Astrocyte (in vitro differentiated cells and primary cell): ENCODE measurements around the gene CSNK2B. TPM values are rescaled to one million over a fixed set of nuclear protein-coding genes. Genes with fewer than 3 reads are reported as not detected.
A peak's percentile ranks its signal among the peaks of the same experiment; 100 is the strongest.

Source experiments
- DNase-seq: peaks from one replicate; pipeline ENCODE4 v3.0.0-alpha.2; 2010; ENCODE audit warnings: low read depth
- FAIRE-seq: peaks from 2 replicates; lab custom pipeline; 2011; peaks lifted over from hg19 to GRCh38; lab: Jason Lieb, UNC
- H2AFZ ChIP-seq: 2 replicates; pipeline ENCODE4 v1.6.0; 2012; ENCODE audit warnings: low read depth, low read length, inconsistent platforms
- H3K27ac ChIP-seq: 2 replicates; pipeline ENCODE4 v1.5.1; 2011; ENCODE audit warnings: low read depth, low read length, inconsistent platforms
- H3K27me3 ChIP-seq: 2 replicates; pipeline ENCODE4 v1.6.0; 2011; ENCODE audit warnings: low read length, inconsistent platforms; ENCODE audit not compliant: insufficient read depth
- H3K36me3 ChIP-seq: 2 replicates; pipeline ENCODE4 v1.5.1; 2011; ENCODE audit warnings: low read length, inconsistent platforms; ENCODE audit not compliant: insufficient read depth
- H3K4me1 ChIP-seq: 2 replicates; pipeline ENCODE4 v1.5.1; 2011; ENCODE audit warnings: low read length, inconsistent platforms; ENCODE audit not compliant: insufficient read depth
- H3K4me2 ChIP-seq: 2 replicates; pipeline ENCODE4 v1.6.0; 2012; ENCODE audit warnings: low read length, inconsistent platforms
- H3K4me3 ChIP-seq: 2 replicates; pipeline ENCODE4 v1.5.1; 2011; ENCODE audit warnings: low read depth, mild to moderate bottlenecking, low read length, inconsistent platforms; ENCODE audit not compliant: insufficient read depth
- H3K79me2 ChIP-seq: 2 replicates; pipeline ENCODE4 v1.6.0; 2012; ENCODE audit warnings: mild to moderate bottlenecking, low read length, inconsistent platforms; ENCODE audit not compliant: insufficient read depth
- H3K9ac ChIP-seq: 2 replicates; pipeline ENCODE4 v1.6.0; 2012; ENCODE audit warnings: mild to moderate bottlenecking, low read length, inconsistent platforms
- H3K9me3 ChIP-seq: 2 replicates; pipeline ENCODE4 v1.5.1; 2012; ENCODE audit warnings: low read depth, mild to moderate bottlenecking, low read length, inconsistent platforms; ENCODE audit not compliant: insufficient read depth
- H4K20me1 ChIP-seq: 2 replicates; pipeline ENCODE4 v1.6.0; 2012; ENCODE audit warnings: low read length, inconsistent platforms; ENCODE audit not compliant: insufficient read depth
- H3K27ac Mint-ChIP-seq: one replicate; pipeline ENCODE4 v1.8.0; 2021; ENCODE audit warnings: mild to moderate bottlenecking, mixed read lengths; ENCODE audit not compliant: unreplicated experiment
- H3K27me3 Mint-ChIP-seq: one replicate; pipeline ENCODE4 v1.8.0; 2021; ENCODE audit warnings: low read depth, mixed read lengths; ENCODE audit not compliant: unreplicated experiment
- H3K36me3 Mint-ChIP-seq: one replicate; pipeline ENCODE4 v1.8.0; 2021; ENCODE audit warnings: low read depth, mixed read lengths; ENCODE audit not compliant: unreplicated experiment
- H3K4me1 Mint-ChIP-seq: one replicate; pipeline ENCODE4 v1.8.0; 2021; ENCODE audit warnings: low read depth, mixed read lengths; ENCODE audit not compliant: unreplicated experiment
- H3K4me3 Mint-ChIP-seq: one replicate; pipeline ENCODE4 v1.8.0; 2021; ENCODE audit warnings: mild to moderate bottlenecking, moderate library complexity, mixed read lengths; ENCODE audit not compliant: unreplicated experiment
- H3K9me3 Mint-ChIP-seq: one replicate; pipeline ENCODE4 v1.8.0; 2021; ENCODE audit warnings: mild to moderate bottlenecking, mixed read lengths; ENCODE audit not compliant: unreplicated experiment
- CTCF ChIP-seq: IDR thresholded peaks from 2 replicates; pipeline ENCODE4 v1.5.1; 2011; ENCODE audit warnings: low read depth, mild to moderate bottlenecking, inconsistent platforms, low read length, moderate library complexity; ENCODE audit not compliant: insufficient read depth
- EZH2 ChIP-seq: IDR thresholded peaks from 2 replicates; pipeline ENCODE4 v1.6.1; 2012; ENCODE audit warnings: mild to moderate bottlenecking, low read length, inconsistent platforms; ENCODE audit not compliant: insufficient read depth
- total RNA-seq: library from RNA; stranded (reverse); gene quantifications from 2 replicates; pipeline ENCODE4 v1.2.1, GENCODE V29; 2021

Gene CSNK2B
- total RNA-seq, 1 donor from 2014 or later: 208 TPM

GRCh38 chr6:31654574-31655348, 11.1 kb upstream of the CSNK2B start:
- no peaks in the 10 kb centered on the region for H3K9me3 Mint-ChIP-seq
- FAIRE-seq (no peak), DNase-seq (no peak)
- peaks cover 72% of the 10 kb centered on the region for H3K79me2 ChIP-seq
- H2AFZ ChIP-seq: no peak overlapping the region
- peaks cover 23% of the 10 kb centered on the region for H3K4me1 Mint-ChIP-seq
- peaks cover 39% of the 10 kb centered on the region for H3K4me1 ChIP-seq
- no peak overlapping the region for H3K4me3 ChIP-seq
- no peak for TF ChIP-seq CTCF
- TF ChIP-seq EZH2: no peak
- no peak overlapping the region for H3K27ac ChIP-seq
- H3K4me3 Mint-ChIP-seq: no peak overlapping the region
- H3K9me3 ChIP-seq: no peaks in the 10 kb centered on the region
- H3K27me3 ChIP-seq: no peaks in the 10 kb centered on the region
- H4K20me1 ChIP-seq: peaks cover 32% of the 10 kb centered on the region
- H3K36me3 Mint-ChIP-seq: peaks cover 23% of the 10 kb centered on the region
- H3K4me2 ChIP-seq: no peak overlapping the region
- no peaks in the 10 kb centered on the region for H3K36me3 ChIP-seq
- no peak overlapping the region for H3K27ac Mint-ChIP-seq
- H3K9ac ChIP-seq: no peak overlapping the region
- no peaks in the 10 kb centered on the region for H3K27me3 Mint-ChIP-seq

GRCh38 chr6:31655349-31656237, 10.3 kb upstream of the CSNK2B start, which contains the start of gene APOM:
Gene APOM (plus strand): TSS chr6:31655894. CDS start chr6:31655967, 73 bp downstream.
- peaks cover 42% of the 10 kb centered on the region for H3K4me1 ChIP-seq
- Mint-ChIP-seq H3K27ac (no peak within 1 kb of the TSS), H3K27me3 (no peaks in the 10 kb centered on the region), H3K4me3 (peak within 1 kb of the TSS; percentile 57), H3K4me1 (peaks cover 20% of the 10 kb centered on the region), H3K36me3 (peaks cover 23% of the 10 kb centered on the region), H3K9me3 (no peaks in the 10 kb centered on the region)
- no peak within 1 kb of the TSS for H3K27ac ChIP-seq
- H3K4me3 ChIP-seq: no peak within 1 kb of the TSS
- H2AFZ ChIP-seq: no peak within 1 kb of the TSS
- no peak within 1 kb of the TSS for H3K4me2 ChIP-seq
- DNase-seq (no peak), FAIRE-seq (no peak)
- H3K9me3 ChIP-seq: no peaks in the 10 kb centered on the region
- no peak for TF ChIP-seq EZH2
- TF ChIP-seq CTCF: no peak
- H3K79me2 ChIP-seq: peaks cover 72% of the 10 kb centered on the region
- no peaks in the 10 kb centered on the region for H3K27me3 ChIP-seq
- H3K36me3 ChIP-seq: no peaks in the 10 kb centered on the region
- H4K20me1 ChIP-seq: peaks cover 36% of the 10 kb centered on the region
- H3K9ac ChIP-seq: no peak within 1 kb of the TSS
